Fibroblast of the aortic adventitia (primary cell): ENCODE measurements around the gene TCEANC2. TPM values are rescaled to one million over a fixed set of nuclear protein-coding genes. Genes with fewer than 3 reads are reported as not detected.

Source experiments
- DNase-seq: peaks from one replicate; pipeline ENCODE4 v3.0.0-alpha.2; 2010; ENCODE audit warnings: low read depth
- H3K4me3 ChIP-seq: 2 replicates; pipeline ENCODE4 v1.5.1; 2011; ENCODE audit warnings: low read depth, mild to moderate bottlenecking, control low read depth, low read length, moderate library complexity
- total RNA-seq: library from RNA; depleted of rRNA; stranded (reverse); fragments of >200 nt; gene quantifications from 2 replicates; pipeline ENCODE4 v1.2.3, GENCODE V29; 2012; ENCODE audit warnings: low replicate concordance
- TF ChIP-seq, protein P1 (sequence below): IDR thresholded peaks from 2 replicates; pipeline ENCODE4 v1.5.1; 2011; ENCODE audit warnings: mild to moderate bottlenecking, low read length, control low read depth, inconsistent platforms; ENCODE audit not compliant: insufficient read depth

Gene TCEANC2
- total RNA-seq, 1 donor, result 5.4 TPM

GRCh38 chr1:54051933-54052430 is 1.4 kb upstream of the TCEANC2 start:
- H3K4me3 ChIP-seq, result peak overlapping the region; percentile 99
- TF ChIP-seq, protein P1, sequence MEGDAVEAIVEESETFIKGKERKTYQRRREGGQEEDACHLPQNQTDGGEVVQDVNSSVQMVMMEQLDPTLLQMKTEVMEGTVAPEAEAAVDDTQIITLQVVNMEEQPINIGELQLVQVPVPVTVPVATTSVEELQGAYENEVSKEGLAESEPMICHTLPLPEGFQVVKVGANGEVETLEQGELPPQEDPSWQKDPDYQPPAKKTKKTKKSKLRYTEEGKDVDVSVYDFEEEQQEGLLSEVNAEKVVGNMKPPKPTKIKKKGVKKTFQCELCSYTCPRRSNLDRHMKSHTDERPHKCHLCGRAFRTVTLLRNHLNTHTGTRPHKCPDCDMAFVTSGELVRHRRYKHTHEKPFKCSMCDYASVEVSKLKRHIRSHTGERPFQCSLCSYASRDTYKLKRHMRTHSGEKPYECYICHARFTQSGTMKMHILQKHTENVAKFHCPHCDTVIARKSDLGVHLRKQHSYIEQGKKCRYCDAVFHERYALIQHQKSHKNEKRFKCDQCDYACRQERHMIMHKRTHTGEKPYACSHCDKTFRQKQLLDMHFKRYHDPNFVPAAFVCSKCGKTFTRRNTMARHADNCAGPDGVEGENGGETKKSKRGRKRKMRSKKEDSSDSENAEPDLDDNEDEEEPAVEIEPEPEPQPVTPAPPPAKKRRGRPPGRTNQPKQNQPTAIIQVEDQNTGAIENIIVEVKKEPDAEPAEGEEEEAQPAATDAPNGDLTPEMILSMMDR, result no peak
- DNase-seq, result no peak

GRCh38 chr1:54052431-54052933 is 926 bp upstream of the TCEANC2 start:
- TF ChIP-seq, protein P1, result no peak
- DNase-seq, result peak; percentile 67
- H3K4me3 ChIP-seq, result peak overlapping the region; percentile 99

GRCh38 chr1:54053745-54054437 is 483 bp downstream of the TCEANC2 start:
- peak overlapping the region; percentile 86 for H3K4me3 ChIP-seq
- peak; percentile 31 for DNase-seq
- TF ChIP-seq, protein P1, result no peak

DNA sequence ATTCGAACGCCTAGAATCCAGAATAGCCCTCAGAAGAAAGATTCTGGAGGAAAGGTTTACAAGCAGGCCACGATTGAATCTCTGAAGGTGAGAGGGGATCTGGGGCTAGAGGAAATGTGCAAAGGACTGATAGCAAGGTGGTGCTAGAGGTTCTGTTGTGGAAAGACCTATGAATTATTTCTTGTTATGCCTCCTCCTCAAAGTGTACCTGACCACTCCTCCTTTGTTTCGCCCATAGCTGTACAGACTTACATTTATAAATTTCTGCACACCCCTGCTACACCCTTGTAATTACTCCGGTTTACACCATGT is 986 bp downstream of the TCEANC2 start:
- no peak for DNase-seq
- H3K4me3 ChIP-seq, result peak overlapping the region; percentile 86
- TF ChIP-seq, protein P1, result no peak

DNA sequence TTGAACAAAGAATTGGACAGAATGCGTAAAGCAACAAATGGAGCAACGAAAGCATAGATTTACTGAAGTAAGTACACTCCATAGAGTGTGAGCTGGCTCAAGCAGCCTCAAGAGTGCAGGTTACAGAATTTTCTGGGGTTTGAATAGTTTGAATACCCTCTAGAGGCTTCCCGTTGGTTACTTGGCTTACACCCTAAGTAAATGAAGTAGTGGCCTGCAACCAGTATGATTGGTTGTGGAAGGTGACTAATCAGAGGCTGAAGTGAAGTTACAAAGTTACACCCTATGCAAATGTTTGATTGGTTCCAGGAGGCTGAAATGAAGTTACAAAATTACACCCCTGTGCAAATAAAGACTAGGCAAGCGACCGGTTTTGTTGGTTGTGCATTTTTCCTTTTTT is 10.9 kb downstream of the TCEANC2 start:
- DNase-seq, result peak; percentile 61
- TF ChIP-seq, protein P1, result no peak
- H3K4me3 ChIP-seq, result no peak overlapping the region

- no peak for DNase-seq
- TF ChIP-seq, protein P1, result peak; percentile 19
- no peak overlapping the region for H3K4me3 ChIP-seq
These were observed 16.4 kb downstream of the TCEANC2 start for GRCh38 chr1:54069791-54070170.
